NOMO-1 treated with DMSO at 0.1 percent for 48 hours (cell line): ENCODE data around the gene PFKFB3.
"Not testable (repeated sequence)": the region's sequence is repeated elsewhere in the genome, so short reads cannot be mapped to it uniquely, and the experiment has no call there.

ENCODE experiments used
- DNase-seq: peaks from one replicate; lab custom pipeline; 2025; ENCODE audit not compliant: unreplicated experiment; lab: John Stamatoyannopoulos, UW

PFKFB3 gene

GRCh38 chr10:6234371-6234770, 31.6 kb downstream of the PFKFB3 start:
- DNase-seq: no peak

DNA sequence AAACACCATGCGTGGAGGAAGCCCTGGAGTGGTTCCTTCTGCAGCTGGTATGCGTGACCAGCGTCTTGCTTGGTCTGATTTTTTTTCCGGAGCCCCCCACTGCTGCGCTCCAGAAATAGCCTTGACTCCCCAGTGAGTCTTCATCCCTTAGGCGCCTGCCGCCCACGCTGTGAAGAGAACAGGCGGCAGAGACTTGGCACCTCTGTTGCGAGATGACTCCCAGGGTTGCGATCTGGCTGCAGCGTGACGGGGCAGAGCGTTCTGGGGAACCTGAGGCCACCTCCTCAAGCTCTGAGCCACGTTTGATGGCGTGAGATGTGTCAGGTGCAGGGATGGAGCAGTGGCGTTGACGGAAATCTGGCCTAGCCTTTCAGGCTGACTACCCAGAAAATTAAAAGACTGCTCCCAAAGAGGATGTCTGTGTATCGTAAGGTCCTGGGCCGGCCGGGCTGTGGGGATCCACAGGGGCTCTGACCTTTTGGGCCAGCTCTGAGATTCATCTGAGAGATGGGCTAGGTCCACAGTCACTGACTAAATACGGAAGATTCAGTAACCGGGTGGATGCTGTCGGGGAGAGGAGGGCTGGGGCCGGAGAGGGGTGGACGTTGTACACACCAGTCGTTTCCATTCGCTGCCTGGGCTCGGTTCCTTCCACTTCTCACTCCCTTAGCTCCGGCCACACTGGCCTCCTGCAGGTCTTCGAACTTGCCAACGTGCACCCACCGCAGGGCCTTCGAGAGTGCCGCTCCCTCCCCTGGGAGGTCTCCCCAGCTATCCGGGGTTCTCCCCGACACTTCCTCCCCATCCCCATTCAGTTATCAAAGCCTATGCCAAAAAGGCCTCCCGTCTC, 33.8 kb downstream of the PFKFB3 start:
- no peak for DNase-seq

GRCh38 chr10:6237199-6237530, 34.4 kb downstream of the PFKFB3 start:
- DNase-seq: no peak

DNA sequence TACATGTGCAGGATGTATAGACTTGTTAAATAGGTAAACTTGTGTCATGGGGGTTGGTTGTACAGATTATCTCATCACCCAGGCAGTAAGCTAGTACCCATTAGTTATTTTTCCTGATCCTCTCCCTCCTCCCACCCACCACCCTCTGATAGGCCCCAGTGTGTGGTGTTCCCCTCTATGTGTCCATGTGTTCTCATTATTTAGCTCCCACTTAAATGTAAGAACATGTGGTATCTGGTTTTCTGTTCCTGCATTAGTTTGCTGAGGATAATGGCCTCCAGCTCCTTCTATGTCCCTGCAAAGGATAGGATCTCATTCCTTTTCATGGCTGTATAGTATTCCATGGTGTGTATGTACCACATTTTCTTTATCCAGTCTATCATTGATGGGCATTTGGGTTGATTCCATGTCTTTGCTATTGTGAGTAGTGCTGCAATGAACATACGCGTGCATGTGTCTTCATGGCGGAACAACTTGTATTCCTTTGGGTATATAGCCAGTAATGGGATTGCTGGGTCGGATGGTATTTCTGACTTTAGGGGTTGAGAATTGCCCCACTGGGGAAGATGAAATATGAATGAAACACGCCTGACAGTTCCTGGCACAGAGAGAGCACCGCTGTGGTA, 36.0 kb downstream of the PFKFB3 start:
- not testable (repeated sequence) for DNase-seq

- DNase-seq: peak; percentile 77
Measured at GRCh38 chr10:6239213-6239991, 36.7 kb downstream of the PFKFB3 start.

- no peak for DNase-seq
Measured at GRCh38 chr10:6240254-6240653, 37.5 kb downstream of the PFKFB3 start.

GRCh38 chr10:6242089-6242488, 39.4 kb downstream of the PFKFB3 start:
- no peak for DNase-seq

GRCh38 chr10:6244510-6244909, 41.8 kb downstream of the PFKFB3 start:
- no peak for DNase-seq

- no peak for DNase-seq
Measured at GRCh38 chr10:6247041-6247712, 44.4 kb downstream of the PFKFB3 start.

DNA sequence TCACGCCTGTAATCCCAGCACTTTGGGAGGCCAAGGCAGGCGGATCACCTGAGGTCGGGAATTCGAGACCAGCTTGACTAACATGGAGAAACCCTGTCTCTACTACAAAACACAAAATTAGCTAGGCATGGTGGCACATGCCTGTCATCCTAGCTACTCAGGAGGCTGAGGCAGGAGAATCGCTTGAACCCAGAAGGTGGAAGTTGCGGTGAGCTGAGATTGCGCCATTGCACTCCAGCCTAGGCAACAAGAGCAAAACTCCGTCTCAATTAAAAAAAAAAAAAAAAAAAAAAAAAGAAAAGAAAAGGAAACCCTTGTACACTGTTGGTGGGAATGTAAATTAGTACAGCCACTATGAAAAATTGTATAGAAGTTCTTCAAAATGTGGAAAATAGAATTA, 46.2 kb downstream of the PFKFB3 start:
- DNase-seq: not testable (repeated sequence)

DNA sequence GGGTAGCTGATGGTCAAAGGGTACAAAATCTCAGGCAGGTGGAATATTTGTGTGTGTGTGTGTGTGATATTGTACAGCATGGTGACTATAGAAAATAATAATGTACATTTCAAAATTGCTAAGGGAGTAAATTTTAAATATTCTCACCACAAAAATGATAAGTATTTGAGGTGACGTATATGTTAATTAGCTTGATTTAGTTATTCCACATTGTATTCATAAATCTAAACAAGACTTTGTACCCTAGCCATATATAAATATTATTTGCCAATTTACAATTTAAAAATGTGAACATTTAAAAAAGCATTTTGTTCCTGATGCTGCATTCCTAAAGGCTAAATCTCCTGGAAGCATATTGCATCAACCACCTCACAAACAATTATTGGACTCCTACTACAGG, 47.0 kb downstream of the PFKFB3 start:
- DNase-seq: no peak

- DNase-seq: no peak
Measured at GRCh38 chr10:6250745-6251144, 48.0 kb downstream of the PFKFB3 start.

DNA sequence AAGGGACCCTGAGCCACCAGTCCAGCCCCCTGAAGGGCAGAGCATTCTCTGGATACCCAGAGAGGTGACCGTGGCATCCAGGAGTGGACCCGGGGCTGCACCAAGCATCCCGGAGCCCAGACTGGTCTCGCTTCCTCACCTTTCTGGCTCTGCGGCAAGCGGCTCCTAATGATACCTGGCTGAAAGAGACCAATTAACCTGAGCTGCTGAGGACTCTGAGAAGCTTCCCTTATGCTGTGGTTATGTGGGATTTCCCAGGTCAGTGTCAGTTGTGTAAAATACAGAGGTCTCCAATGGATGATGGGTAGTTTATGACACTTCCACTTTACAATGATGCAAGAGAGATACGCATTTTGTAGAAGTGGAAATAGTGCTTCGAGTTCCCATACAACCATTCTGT, 51.5 kb downstream of the PFKFB3 start:
- DNase-seq: peak; percentile 74

GRCh38 chr10:6255548-6256061, 52.9 kb downstream of the PFKFB3 start:
- DNase-seq: no peak

- no peak for DNase-seq
Measured at GRCh38 chr10:6256439-6256838, 53.7 kb downstream of the PFKFB3 start.

DNA sequence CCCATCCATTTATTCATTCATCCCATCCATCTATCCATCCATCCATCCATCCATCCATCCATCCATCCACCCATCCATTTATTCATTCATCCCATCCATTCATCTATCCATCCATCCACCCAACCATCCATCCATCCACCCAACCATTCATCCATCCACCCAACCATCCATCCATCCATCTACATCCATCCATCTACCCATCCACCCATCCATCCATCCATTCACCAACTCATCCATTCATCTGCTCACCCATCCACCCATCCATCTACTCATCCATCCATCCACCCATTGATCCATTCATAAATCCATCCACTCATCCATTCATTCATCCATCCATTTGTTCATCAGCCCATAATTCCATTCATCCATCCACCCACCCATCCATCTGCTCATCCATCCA, 56.4 kb downstream of the PFKFB3 start:
- no peak for DNase-seq

GRCh38 chr10:6260843-6261242, 58.1 kb downstream of the PFKFB3 start:
- no peak for DNase-seq

DNA sequence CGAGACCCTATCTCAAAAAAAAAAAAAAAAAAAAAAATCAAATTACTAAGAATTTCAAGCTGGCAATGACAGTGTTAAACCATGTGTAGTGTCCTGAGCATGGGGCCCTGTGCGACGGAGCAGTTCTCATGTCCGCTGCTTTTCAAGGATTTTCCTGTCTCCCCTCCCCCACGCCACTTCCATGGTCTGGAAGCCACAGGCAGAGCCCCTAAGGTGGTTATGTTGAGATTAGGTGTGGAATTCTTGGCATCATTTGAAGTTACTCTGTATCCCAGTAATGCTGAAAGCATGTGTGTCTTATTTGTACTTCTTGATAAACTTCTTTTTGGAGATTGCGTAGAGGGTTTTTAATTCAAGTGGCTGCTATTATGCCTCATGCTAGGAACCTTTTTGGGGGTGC, 65.2 kb downstream of the PFKFB3 start:
- DNase-seq: no peak

DNA sequence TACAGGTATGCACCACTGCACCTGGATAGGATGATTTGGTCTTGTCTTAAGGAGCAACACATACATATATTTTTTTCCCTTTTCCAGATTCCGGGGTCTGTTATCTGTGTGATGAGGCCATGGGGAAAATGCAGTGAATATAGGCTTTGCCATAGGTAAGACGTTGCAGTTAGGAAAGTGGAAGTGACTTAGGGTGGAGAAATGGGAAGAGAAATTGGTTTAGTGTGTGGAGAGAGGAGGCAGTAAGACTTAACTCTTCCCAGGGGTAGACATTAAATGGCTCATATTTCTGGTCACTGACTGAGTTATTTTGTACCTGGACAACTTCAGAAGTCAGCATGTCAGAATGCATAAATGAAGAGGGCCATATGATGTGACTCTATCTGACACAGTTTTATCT, 66.7 kb downstream of the PFKFB3 start:
- DNase-seq: no peak

GRCh38 chr10:6269953-6270867, 67.5 kb downstream of the PFKFB3 start:
- DNase-seq: peak; percentile 81
